Pancreas (tissue), 10 donors: Measurements from ENCODE around the gene CCNYL1. TPM values are rescaled to one million over a fixed set of nuclear protein-coding genes. Genes with fewer than 3 reads are reported as not detected.
"Not testable (repeated sequence)": the region's sequence is repeated elsewhere in the genome, so short reads cannot be mapped to it uniquely, and the experiment has no call there.

Source experiments
- ATAC-seq, 4 donors: fragments of 200-7000 bp; cut with Tn5 transposase; one replicate each; pipeline versions ENCODE4 v1.8.0 to v1.9.1; 2020; ENCODE audit warnings: mild to moderate bottlenecking in 4 of 4, moderate library complexity in 4 of 4
- DNase-seq, 6 donors: peaks; one replicate each; pipeline ENCODE4 v3.0.0-alpha.2; 2020
- FAIRE-seq: peaks from 2 replicates; lab custom pipeline; 2012; peaks lifted over from hg19 to GRCh38; lab: Jason Lieb, UNC
- H3K27ac ChIP-seq, 4 donors: fragments of 200-600 bp; sonication (generic); 1 replicate in 3 of 4; 2 replicates in 1 of 4; pipeline versions ENCODE4 v1.5.0 to v1.8.0; 2020
- H3K27me3 ChIP-seq, 4 donors: fragments of 200-600 bp; one replicate each; pipeline ENCODE4 v1.8.0; 2021
- H3K36me3 ChIP-seq, 3 donors: fragments of 200-600 bp; sonication (generic) in 1 of 3; one replicate each; pipeline versions ENCODE4 v1.5.0 to v1.8.0; 2020 to 2021
- H3K4me1 ChIP-seq, 3 donors: fragments of 200-600 bp; one replicate each; pipeline ENCODE4 v1.8.0; 2021
- H3K4me3 ChIP-seq, 4 donors: fragments of 200-600 bp; sonication (generic) in 2 of 4; one replicate each; pipeline versions ENCODE4 v1.5.0 to v1.8.0; 2020 to 2021
- H3K9me3 ChIP-seq, 4 donors: fragments of 200-600 bp; one replicate each; pipeline ENCODE4 v1.8.0; 2021
- WGBS, 2 donors: extraction: QIAGEN DNeasy Blood & Tissue Kit; methylation state at CpG; one replicate each; pipeline ENCODE4 v1.1.7; 2013; 5-methylcytosine and 5-hydroxymethylcytosine counted together
- intact Hi-C, 3 donors: fragments of 100-400 bp; cut with DNase I; formaldehyde crosslinking; loops; one replicate each; pipeline versions ENCODE4 v1.11.1 to v1.14.2; 2022
- polyA plus RNA-seq, 2 donors: library from polyadenylated mRNA; stranded (reverse); fragments of 200-250 nt; gene quantifications; one replicate each; pipeline ENCODE4 v1.2.3, GENCODE V29; 2013
- total RNA-seq, 6 donors: library from RNA; stranded (reverse); fragmentation: NEBNext Ultra II Directional in 4 of 6; extraction: Animal tissue kit (Norgen Biotek cat#: 25700) in 4 of 6; gene quantifications; one replicate each; pipeline versions ENCODE4 v1.2.1 to v1.2.4, GENCODE V29; 2021 to 2023
- TF ChIP-seq, protein P1 (sequence below), 4 donors: fragments of 200-600 bp; sonication (generic) in 3 of 4; IDR thresholded peaks; one replicate each; pipeline versions ENCODE4 v1.5.0 to v1.8.0; 2021; ENCODE audit warnings: antibody characterized with exemption in 4 of 4
- donor health status: healthy with polysubstance abuse.
- donor health status: DM: no; HTN: no; CAD: no; lungs with moderate emphysema.
- donor health status: DM: no; HTN: no; CAD: no.
- donor health status: control.
- donor health status: control.
- donor health status: Bipolar disorder and iron deficiency.
- donor health status: DM: yes; HTN: yes; CAD: no.
- donor health status: DM: no; HTN: no; CAD: no.
- donor health status: DM: no; HTN: no; CAD: no.
- donor health status: DM: yes; HTN: yes; CAD: no.

CCNYL1 gene
- total and polyA plus RNA-seq, 8 donors = 5.2 to 12.4 (median 10.7) TPM

DNA sequence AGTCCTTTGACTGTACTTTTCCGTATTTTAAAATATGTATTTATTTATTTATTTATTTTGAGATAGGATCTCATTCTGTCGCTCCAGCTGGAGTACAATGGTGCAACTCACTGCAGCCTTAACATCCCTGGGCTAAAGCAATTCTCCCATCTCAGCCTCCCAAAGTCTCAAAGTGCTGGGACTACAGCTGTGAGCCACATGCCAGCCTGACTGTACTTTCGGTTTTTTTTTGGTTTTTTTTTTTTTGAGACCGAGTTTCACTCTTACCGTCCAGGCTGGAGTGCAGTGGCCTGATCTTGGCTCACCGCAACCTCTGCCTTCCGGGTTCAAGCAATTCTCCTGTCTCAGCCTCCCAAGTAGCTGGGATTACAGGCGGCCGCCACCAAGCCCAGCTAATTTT lies 28.9 kb upstream of the CCNYL1 start:
- TF ChIP-seq, protein P1, sequence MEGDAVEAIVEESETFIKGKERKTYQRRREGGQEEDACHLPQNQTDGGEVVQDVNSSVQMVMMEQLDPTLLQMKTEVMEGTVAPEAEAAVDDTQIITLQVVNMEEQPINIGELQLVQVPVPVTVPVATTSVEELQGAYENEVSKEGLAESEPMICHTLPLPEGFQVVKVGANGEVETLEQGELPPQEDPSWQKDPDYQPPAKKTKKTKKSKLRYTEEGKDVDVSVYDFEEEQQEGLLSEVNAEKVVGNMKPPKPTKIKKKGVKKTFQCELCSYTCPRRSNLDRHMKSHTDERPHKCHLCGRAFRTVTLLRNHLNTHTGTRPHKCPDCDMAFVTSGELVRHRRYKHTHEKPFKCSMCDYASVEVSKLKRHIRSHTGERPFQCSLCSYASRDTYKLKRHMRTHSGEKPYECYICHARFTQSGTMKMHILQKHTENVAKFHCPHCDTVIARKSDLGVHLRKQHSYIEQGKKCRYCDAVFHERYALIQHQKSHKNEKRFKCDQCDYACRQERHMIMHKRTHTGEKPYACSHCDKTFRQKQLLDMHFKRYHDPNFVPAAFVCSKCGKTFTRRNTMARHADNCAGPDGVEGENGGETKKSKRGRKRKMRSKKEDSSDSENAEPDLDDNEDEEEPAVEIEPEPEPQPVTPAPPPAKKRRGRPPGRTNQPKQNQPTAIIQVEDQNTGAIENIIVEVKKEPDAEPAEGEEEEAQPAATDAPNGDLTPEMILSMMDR (IDR thresholded peaks at IDR 0.05) = no peak
- Histone ChIP-seq H3K4me3 (no peak overlapping the region), H3K4me1 (no peaks in the 10 kb centered on the region), H3K9me3 (no peaks in the 10 kb centered on the region), H3K27ac (no peak overlapping the region), H3K27me3 (no peaks in the 10 kb centered on the region), H3K36me3 (no peaks in the 10 kb centered on the region)
- intact Hi-C loops = no loop called here
- WGBS, 2 donors = 93 to 96% methylated on average over 9 of the region's 9 CpGs
- no peak for ATAC-seq
- no peak for DNase-seq
- FAIRE-seq = no peak

DNA sequence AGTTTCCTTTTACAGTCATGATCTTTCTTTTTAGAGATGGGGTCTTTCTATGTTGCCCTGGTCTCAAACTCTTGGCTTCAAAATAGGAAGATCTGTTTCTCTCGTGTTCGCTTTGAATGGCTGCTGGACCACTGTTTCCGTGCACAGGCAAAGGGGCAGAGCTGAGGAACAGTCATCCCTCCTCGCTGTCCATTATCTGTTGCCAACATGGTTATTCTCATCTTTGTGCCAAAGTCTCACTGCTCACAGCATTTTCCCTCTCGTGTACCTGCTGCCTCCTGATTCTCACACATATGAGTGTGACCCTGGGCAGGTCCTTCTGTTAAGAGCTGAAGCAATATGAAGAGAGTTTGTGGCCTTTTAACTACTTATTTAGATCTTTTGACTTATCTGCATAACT lies 28.0 kb upstream of the CCNYL1 start:
- no peak for ATAC-seq
- no peak for DNase-seq
- no peaks in the 10 kb centered on the region for H3K36me3 ChIP-seq
- intact Hi-C loops = no loop called here
- TF ChIP-seq, protein P1 (IDR thresholded peaks at IDR 0.05) = no peak
- H3K27ac ChIP-seq = no peak overlapping the region
- 81 to 83% methylated on average over 5 of the region's 5 CpGs for WGBS, 2 donors
- no peaks in the 10 kb centered on the region for H3K9me3 ChIP-seq
- no peak for FAIRE-seq
- H3K4me1 ChIP-seq = no peaks in the 10 kb centered on the region
- H3K4me3 ChIP-seq = no peak overlapping the region
- H3K27me3 ChIP-seq = no peaks in the 10 kb centered on the region

DNA sequence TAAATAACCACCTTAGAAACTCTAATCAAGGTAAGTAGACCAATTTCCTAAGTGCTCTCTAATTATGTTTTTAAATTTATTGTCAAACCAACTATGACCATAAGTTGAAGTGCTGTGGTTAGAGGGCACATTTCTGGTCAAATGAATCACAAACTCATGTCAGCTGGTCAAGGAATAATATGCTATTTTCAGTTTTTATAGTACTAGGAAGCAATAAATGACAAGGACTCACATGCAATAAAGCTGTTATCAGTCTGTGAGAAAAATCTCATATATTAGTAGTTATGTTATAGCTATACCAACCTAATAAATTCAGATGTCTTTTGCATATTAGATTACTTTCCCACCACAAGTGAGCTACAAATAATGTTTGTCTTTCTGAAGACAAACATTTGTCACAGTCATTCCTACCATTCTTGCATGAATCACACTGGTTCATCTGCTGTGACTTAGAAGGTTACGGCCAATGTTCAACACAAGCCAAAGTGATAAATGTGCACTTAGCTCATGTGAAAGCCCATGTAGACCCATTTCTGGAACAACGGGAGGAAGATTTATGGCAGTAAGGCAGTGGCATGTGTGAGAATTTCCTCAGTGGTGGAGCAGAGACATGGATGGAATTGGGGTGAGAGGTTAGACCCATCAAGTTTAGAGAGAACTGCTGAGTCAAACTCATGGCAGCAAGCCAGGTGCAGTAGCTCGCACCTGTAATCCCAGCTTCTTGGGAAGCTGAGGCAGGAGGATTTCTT lies 27.4 kb upstream of the CCNYL1 start:
- DNase-seq (peak in 1 of 6 donors; percentile 19), ATAC-seq (no peak)
- 49 to 51% methylated on average over 3 of the region's 3 CpGs for whole genome bisulfite sequencing, 2 donors

DNA sequence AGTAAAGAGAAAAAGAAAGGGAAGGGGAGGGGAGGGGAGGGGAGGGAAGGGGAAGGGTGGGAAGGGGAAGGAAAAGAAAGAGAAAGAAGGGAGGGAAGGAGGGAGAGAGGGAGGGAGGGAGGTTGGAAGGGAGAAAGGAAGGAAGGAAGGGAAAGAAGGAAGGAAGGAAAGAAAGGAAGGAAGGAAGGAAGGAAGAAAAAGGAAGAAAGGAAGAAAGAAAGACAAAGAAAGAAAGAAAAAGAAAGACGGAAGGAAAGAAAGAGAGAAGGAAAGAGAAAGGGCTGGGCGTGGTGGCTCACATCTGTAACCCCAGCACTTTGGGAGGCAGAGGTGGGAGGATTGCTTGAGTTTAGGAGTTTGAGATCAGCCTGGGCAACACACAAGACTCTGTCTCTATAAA lies 24.6 kb upstream of the CCNYL1 start:
- H3K4me3 ChIP-seq = no peak overlapping the region
- DNase-seq (no peak), ATAC-seq (no peak), FAIRE-seq (no peak)
- no peaks in the 10 kb centered on the region for H3K4me1 ChIP-seq
- TF ChIP-seq, protein P1 (IDR thresholded peaks at IDR 0.05) = no peak
- 84 to 90% methylated on average over 2 of the region's 2 CpGs for WGBS, 2 donors
- no peaks in the 10 kb centered on the region for H3K9me3 ChIP-seq
- no peaks in the 10 kb centered on the region for H3K36me3 ChIP-seq
- intact Hi-C loops = no loop called here
- no peak overlapping the region for H3K27ac ChIP-seq
- H3K27me3 ChIP-seq = no peaks in the 10 kb centered on the region

More for the DNA sequence above, 27.4 kb upstream of the CCNYL1 start:
- no peak for FAIRE-seq
- no peak overlapping the region for H3K4me3 ChIP-seq
- H3K9me3 ChIP-seq = no peaks in the 10 kb centered on the region
- intact Hi-C loops = no loop called here
- no peaks in the 10 kb centered on the region for H3K4me1 ChIP-seq
- H3K27me3 ChIP-seq = no peaks in the 10 kb centered on the region
- TF ChIP-seq, protein P1 (IDR thresholded peaks at IDR 0.05) = no peak
- no peaks in the 10 kb centered on the region for H3K36me3 ChIP-seq
- H3K27ac ChIP-seq = no peak overlapping the region

DNA sequence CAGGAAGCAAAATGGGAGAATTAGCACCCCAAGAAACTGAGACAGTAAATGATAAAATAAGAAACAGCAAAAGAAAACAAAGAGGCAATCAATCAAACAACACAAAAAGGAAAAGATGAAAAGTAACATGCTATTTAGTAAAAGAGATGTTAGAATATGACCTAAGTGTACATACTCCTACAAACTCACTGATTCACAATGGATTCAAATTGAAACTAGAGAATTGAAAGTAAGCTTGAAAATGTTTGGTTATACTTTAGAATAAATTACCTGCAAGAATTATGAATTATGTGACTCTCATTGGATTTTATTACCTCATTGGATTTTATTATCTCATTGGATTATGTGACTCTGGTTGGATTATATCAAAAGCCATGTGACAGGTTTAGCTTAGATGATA lies 22.8 kb upstream of the CCNYL1 start:
- no peak for ATAC-seq
- FAIRE-seq = no peak
- TF ChIP-seq, protein P1 (IDR thresholded peaks at IDR 0.05) = no peak
- H3K27ac ChIP-seq = no peak overlapping the region
- intact Hi-C loops = no loop called here
- no peaks in the 10 kb centered on the region for H3K4me1 ChIP-seq
- H3K4me3 ChIP-seq = no peak overlapping the region
- no peaks in the 10 kb centered on the region for H3K27me3 ChIP-seq
- H3K9me3 ChIP-seq = no peaks in the 10 kb centered on the region
- DNase-seq = no peak
- H3K36me3 ChIP-seq = no peaks in the 10 kb centered on the region

DNA sequence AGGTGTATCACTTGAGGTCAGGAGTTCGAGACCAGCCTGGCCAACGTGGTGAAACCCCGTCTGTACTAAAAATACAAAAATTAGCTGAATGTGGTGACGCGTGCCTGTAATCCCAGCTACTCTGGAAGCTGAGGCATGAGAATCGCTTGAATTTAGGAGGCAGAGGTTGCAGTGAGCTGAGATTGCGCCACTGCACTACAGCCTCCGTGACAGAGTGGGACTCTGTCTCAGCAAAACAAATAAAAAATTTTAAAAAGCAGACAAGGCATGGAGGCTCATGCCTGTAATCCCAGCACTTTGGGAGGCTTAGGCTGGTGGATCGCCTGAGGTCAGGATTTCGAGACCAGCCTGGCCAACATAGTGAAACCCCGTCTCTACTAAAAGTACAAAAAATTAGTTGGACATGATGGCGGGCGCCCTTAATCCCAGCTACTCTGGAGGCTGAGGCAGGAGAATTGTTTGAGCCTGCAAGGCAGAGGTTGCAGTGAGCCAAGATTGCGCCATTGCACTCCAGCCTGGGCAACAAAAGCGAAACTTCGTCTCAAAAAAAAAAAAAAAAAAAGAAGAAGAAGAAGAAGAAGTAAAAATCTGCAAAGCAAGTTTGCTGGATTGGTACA lies 20.5 kb upstream of the CCNYL1 start:
- ATAC-seq, H3K4me1 ChIP-seq, DNase-seq, H3K9me3 ChIP-seq, H3K36me3 ChIP-seq, H3K27me3 ChIP-seq, H3K4me3 ChIP-seq, FAIRE-seq, intact Hi-C loops, H3K27ac ChIP-seq: not testable (repeated sequence)
- 83 to 92% methylated on average over 16 of the region's 16 CpGs for WGBS, 2 donors
